KBM-7 (cell line): ENCODE results near the gene USHBP1.

Source experiments
- DNase-seq: peaks from one replicate; pipeline ENCODE4 v3.0.0-alpha.2; 2015
- in situ Hi-C: fragments of 300-500 bp; cut with MboI; formaldehyde crosslinking; loops from 2 replicates; pipeline ENCODE4 v1.14.3; 2020; ENCODE audit warnings: low sequenced_read_pairs, low pct_unique_long_range_greater_than_20kb, mixed read lengths

USHBP1 gene

DNA sequence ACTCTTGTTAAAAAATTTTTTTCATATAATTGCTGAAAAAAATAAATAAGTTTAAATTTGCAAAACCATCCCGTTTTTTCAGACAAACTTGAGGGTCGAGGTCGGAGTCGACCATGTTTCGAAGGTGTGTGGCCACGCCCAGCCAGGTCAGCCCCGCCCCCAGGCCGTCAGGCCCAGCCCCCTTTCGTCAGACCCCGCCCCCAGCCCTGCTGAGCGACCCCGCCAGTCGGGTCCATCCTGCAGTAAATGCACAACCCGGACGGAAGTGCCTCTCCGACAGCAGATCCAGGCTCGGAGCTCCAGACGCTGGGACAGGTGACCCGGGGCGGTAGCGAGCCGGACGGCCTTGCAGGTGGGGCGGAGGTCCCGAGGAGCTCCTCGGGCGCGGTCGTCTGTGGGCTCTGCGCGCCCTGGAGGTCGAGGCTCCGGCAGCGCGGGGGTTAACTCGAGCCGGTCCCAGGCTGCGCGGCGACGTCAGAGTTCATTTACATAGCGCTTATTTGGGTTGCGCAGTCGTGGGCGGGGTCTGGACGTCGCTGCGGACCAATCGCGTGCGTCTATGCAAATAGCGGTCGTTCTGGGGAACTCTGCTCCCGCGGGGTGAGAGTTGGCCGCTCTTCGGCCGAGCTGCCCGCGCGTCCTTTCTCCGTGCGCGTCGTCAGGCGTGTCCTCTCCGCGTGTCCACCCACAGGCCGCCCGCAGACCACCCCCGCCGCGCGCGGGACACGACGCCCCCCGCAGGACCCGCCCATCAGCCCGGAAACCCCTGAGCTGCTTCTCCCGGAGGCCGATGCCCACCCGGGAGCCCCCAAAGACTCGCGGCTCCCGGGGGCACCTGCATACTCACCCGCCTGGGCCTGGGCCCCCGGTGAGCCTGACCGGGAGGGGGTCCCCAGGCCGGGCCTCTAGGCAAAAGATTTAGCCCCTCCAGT is 38.3 kb downstream of the USHBP1 start, which contains the start of gene OCEL1:
Gene OCEL1, plus strand, starts transcription at position 225 of the 932 bp plus-strand sequence. Its CDS starts 22 bp downstream, at position 247.
- in situ Hi-C loops: no loop called here
- peak; percentile 98 for DNase-seq

DNA sequence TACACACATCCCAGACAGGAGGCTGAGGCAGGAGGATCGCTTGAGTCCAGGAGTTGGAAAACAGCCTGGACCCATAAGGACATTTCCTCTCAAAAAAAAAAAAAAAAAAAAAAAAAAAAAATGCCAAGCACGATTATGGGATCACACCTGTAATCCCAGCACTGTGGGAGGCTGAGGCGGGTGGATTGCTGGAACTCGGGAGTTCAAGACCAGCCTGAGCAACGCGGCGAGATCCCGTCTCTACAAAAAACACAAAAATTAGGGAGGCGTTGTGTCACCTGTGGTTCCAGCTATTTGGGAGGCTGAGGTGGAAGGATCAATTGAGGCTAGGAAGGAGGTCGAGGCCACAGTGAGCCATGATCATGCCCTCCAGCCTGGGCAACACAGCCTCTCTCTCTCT is 39.5 kb downstream of the USHBP1 start:
- in situ Hi-C loops: no loop called here
- no peak for DNase-seq

DNA sequence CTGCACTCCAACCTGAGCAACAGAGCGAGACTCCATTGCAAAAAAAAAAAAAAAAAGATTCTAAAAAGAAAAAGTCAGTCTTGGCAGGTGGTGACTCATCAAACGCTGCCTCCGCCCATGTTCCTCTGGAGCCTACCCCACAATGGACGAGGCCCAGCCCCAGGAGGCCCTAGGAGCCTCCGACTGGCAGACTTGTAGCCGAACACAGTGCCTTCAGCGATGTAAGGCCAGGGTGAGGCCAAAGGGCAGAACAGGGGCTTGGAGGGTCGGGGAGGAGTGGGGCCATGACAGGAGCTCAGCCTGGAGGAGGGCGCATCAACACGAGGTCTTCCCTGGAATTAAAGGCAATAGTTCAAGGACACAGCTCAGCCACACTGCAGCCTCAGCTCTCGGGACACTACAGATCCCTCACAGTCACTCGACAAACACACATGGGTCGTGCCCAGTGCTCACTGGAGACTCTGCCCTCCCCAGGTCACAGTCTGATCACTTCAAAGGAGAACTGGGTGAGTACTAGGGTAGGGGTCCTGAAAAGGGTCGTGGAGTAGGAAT is 44.3 kb downstream of the USHBP1 start:
- DNase-seq: no peak
- in situ Hi-C loops: no loop called here

DNA sequence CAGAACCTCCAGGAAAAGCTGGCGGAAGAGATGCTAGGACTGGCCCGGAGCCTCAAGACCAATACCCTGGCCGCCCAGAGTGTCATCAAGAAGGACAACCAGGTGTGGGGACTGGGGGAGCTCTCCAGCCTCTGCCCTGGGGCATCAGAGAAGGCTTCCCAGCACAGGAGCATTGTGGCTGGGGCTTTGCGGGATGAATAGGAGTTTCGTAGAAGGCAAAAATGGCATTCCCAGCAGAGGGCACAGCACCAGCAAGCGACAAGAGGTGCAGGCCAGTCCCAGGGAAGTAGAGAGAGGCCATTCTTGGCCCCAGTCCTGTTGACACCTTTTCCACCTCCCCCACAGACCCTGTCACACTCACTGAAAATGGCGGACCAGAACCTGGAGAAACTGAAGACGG is 45.3 kb downstream of the USHBP1 start:
- DNase-seq: no peak
- in situ Hi-C loops: no loop called here

DNA sequence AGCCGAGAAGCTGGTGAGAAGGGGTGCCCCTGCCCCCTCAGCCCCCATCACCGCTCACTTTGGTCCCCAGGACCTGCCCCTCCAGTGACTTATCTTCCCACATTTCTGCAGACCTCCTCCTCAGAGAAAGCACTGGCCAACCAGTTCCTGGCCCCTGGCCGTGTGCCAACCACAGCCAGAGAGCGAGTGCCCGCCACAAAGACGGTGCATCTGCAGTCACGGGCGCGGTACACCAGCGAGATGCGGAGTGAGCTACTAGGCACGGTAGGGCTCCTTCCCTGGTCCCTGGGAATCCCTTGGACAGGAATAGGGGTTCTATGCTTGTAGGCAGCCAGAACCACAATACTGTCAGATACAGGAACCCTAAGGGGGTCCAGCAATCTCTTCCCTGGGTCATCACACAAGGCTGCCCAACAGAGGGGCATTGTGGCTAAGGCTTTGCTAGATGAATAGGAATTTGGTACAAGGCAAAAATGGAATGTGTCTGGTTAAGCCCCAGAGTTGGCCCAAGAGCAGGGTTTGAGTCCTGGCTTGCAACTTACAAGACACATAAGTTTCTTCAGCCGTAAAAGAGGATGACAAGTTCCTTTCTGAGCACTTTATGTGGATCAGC is 48.4 kb downstream of the USHBP1 start:
- DNase-seq: no peak
- in situ Hi-C loops: no loop called here

DNA sequence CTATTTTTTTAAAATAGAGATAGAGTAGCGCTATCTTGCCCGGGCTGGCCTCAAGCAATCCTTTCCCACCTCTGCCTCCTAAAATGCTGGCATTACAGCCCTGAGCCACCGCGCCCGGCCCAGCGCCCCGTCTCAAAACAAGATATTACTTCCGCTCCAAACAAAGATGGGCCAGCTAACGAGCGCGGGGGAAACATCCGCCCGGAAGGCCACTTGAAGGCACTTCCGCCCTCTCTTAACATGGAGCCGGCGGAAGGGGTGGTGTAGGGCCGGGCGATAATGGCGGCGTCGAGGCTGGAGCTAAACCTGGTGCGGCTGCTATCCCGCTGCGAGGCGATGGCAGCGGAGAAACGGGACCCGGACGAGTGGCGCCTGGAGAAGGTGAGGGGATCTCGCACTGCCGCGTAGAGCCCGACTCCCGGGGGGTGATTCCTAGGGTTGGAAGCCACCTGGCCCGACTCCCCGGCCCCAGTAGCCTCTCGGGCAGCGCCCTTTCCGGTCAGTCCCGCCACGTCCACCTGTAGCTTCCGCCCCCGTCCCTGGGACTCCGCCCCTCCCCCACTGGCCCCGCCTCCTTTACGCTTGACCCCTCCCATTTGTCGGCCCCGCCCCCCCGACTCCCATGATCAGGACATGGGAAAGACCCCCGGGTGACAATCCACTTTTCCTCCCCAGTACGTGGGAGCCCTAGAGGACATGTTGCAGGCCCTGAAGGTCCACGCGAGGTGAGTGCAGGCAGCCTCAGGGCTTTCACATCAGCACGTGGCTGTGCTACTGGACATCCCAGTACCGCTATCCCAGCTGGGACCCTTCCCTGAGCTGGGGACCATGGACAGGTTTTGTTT is 49.2 kb downstream of the USHBP1 start, which contains the start of gene USE1:
Gene USE1, plus strand, starts transcription at position 231 of the 845 bp plus-strand sequence. Its CDS starts 49 bp downstream, at position 280.
- peak; percentile 92 for DNase-seq
- in situ Hi-C loops: no loop called here

DNA sequence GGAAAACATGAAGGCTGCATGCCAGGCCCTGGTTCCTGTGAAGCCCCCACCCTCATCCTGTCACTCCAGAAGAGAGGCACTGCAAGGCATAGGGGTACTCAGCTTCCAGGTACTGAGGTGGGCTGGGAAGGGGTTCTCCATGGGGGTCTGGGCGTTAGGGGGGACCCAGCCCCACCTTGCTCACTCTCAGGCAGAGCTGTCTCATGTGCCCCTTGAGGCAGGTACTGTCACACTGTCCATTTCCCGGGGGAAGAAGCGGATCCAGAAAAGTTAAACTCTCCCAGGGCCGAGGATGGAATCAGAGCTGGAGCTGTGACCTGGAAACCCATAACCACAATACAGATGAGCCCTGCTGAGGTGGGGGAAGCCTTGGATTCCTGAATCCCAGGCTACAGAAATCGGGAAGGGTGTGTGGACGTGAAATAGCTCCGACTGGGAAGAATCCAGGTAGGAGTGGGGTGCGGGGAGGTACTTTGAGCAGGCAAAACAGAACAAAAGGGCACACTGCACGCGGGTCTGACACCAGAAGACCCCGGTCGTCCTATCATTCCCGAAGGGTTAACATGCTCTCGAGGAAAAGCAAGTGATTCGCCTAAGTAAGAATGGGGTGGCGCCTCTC is 49.9 kb downstream of the USHBP1 start:
- DNase-seq: no peak
- in situ Hi-C loops: no loop called here

DNA sequence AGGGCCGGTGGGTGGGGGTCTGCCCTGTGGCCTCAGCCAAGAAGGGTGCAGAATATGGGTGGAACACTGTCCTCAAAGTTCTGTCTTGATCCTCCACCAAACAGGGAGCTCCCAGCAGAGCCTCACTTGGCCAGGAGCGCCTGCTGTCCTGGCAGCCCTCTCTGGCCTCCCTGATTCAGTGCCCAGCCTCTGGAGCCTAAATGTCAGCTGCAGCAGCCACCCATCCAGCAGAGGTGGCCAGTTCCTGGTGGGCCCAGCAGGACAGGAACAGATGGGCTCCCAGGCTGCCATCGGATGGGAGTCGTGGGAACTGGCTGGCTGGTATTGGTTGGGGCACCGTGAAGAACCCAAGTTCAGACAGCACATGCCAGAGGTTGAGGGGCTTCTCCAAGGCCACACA is 51.2 kb downstream of the USHBP1 start:
- in situ Hi-C loops: no loop called here
- DNase-seq: no peak

DNA sequence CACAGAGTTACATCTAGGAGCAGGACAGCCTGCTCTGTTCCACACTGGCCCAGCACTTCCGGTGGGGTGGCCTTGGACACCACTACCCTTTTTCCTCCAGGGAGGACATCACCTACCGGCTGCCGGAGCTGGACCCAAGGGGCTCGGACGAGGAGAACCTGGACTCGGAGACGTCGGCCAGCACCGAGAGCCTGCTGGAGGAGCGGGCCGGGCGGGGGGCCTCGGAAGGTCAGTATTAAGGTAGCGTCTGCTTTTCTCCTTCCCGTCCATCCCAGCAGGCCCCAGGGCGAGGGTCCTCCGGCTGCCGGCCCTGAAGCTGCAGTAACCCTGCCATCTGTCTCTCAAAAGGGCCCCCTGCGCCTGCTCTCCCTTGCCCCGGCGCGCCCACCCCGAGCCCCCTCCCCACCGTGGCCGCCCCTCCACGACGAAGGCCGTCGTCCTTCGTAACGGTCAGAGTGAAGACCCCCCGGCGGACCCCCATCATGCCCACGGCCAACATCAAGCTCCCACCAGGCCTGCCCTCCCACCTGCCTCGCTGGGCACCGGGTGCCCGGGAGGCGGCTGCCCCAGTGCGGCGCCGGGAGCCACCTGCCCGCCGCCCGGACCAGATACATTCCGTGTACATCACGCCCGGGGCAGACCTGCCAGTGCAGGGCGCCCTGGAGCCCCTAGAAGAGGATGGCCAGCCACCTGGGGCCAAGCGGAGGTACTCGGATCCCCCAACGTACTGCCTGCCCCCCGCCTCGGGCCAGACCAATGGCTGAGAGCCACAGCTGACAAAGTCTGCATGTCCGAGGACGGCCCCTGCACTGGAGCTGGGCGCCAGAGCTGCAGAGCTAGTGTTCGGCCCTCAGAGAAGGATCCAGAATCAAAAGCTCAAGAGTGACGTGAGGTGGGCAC is 52.7 kb downstream of the USHBP1 start:
- in situ Hi-C loops: no loop called here

DNA sequence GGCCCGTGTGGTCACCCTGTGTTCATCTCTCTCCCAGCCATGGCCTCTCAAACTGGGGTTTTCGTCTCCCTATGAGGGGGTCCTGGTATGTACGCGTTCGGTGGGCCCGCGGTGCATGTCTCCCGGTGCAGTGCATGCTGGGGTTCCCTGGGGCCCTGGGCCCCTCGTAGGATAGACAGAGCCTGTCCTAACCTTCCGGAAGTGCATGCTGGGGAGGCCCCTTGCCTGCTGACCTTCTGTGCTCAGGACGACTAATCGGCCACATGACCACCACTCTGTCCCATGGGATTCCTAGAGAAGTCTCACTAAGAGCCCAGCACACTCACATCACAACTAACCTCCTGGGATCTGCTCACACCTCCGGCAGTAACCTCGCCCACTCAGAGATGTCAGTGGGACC is 54.2 kb downstream of the USHBP1 start:
- in situ Hi-C loops: no loop called here
- no peak for DNase-seq

More for the DNA sequence above, 52.7 kb downstream of the USHBP1 start:
- DNase-seq: no peak

DNA sequence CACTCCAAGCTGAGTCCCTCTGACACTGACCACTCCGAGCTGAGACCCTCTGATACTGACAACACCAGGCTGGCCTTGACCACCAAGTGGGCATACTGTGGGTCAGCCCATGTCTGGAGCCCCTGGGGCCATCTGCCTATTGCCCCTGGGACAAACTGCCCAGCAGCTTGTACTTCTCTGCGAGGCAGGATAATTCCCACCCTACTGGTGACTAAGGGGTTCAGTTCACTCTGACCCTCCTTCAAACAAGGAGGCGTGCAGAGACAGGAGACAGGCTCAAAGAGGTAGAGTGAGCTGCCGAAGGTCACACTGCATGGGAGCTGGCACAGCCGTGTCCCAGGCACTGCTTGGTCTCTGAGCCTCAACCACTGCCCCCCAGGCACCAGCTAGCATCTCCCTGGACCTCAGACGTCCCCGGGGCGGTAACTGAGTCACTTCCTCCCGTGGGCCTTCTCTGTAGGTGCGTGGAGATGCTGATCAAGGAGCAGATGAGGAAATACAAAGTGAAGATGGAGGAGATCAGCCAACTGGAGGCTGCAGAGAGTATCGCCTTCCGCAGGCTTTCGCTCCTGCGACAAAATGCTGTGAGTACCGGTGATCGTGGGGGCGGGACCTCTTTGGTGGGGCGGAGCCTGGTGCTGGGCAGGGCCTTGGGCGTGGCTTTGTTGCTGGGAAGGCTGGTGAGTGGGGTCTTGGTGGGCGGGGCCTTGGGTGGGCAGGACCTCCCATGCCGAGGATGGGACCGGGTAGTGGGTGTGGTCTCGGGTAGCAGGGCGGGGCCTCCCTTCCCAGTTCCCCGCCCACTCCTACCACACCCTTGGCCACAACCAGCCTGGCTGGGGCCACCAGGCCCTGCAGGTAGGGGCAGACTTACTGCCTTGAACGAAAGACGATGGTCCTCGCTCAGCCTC is 55.2 kb downstream of the USHBP1 start:
- peak; percentile 77 for DNase-seq
- in situ Hi-C loops: no loop called here

DNA sequence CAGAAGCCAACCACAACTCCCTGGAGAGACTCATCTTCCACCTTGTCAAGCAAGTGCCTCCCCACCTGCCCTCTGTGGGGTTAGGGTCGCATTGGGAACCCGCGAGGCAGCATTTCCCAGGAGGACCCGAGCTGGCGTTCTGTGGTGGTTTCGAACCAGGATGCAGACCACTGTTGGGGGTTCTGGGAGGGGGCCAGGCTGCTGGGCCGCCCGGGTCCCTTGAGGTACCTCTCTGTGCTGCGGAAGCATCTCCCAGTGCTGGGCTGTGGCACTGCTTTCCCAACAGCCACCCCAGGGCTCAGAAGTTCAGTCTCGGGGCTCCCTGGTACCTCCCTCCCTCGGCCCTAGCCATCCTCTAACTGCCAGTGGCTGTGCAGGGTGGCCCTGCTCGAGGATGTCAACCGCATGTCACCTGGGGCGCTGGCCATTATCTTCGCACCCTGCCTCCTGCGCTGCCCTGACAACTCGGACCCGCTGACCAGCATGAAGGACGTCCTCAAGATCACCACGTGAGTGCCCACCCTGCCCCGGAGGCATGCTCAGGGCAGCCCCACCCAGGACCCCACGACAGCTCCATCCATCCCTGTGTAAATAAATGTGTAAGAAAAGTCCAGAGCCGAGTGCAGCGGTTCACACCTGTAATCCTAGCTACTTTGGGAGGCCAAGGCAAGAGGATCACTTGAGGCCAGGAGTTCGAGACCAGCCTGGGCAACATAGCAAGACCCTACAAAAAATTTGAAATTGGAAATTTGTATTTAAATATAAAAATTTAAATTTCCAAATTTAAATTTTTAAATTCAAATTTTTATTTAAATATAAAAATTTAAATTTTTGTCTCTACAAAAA is 57.6 kb downstream of the USHBP1 start:
- in situ Hi-C loops: no loop called here
- no peak for DNase-seq

DNA sequence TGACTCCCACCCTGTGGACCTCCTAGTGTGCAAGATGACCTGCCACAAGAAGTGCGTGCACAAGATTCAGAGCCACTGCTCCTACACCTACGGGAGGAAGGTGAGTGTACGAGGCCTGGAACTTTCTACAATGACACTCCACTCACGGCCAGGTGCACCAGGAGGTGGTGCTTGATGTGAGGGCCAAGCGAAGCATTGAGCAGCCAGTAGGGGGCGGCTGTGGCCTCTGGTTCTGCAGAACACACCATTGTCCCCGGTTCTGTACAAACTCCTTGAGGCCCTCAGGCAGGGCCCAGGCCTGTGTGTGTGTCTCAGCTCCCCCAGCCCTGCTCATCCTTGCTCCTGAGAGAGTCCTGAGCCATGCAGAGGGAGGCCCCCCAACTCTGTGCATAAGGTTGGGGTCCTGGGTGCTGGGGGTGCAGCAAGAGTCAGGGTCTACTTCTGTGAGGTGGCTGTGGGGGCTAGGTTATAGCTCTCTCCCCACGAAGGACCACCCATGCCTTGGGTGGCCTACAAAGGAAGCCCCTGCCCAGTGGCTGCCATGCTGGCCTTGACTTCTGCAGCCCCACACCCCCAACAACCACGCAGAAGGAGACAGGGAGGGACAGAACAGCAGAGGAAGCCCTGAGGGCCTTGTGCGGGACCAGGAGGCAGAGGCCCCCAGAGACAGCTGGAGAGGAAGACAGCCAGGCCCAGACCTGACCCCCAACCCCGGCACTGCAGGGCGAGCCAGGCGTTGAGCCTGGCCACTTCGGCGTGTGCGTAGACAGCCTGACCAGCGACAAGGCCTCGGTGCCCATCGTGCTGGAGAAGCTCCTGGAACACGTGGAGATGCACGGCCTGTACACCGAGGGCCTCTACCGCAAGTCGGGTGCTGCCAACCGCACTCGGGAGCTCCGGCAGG is 59.1 kb downstream of the USHBP1 start:
- peak; percentile 63 for DNase-seq
- in situ Hi-C loops: no loop called here

DNA sequence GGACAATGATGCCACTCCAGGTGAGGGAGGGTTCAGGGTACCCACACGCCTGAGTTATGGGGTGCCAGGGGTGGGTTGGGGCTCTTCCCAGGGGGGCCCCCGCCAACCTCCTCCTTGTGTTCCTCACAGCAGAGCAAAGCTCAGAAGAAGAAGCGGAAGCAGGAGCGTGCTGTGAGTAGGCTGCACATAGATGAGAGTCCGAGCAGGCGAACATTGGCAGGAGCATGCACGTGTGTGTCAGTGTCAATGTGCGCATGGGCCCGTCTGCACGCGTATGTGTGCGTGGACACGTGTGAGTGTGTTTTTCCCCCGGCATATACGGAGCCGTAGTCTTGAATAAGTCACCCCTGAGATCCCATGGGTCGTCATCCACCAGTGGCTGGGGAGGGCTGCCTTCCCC is 61.8 kb downstream of the USHBP1 start:
- DNase-seq: no peak
- in situ Hi-C loops: no loop called here

DNA sequence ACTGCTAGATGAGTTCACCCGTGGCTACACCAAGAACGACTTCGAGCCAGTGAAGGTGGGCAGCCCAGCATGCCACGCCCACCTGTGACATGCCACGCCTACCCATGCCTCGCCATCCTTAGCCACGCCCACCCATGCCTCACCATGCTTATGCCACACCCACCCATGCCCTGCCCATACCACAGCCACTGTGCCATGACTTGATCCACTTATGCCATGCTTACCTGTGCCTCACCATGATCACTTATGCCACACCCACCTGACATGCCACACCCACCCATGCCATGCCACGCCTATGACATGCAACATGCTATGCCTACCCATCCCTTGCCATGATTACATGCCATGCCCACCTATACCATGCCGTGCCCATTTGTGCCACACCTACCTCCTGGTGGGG is 62.3 kb downstream of the USHBP1 start:
- DNase-seq: no peak
- in situ Hi-C loops: no loop called here
